ENCODE results near the gene LCTL.

- no peak for TF ChIP-seq CTCF (IDR thresholded peaks at IDR 0.05)
- no peak for TF ChIP-seq POLR2AphosphoS5 (IDR thresholded peaks at IDR 0.05)
Observed at GRCh38 chr15:66598095-66598815, 32.5 kb upstream of the LCTL start.
